IPS DF 6.9 (cell line): ENCODE data around the gene UPK3B.
"Not testable (repeated sequence)": the region's sequence is repeated elsewhere in the genome, so short reads cannot be mapped to it uniquely, and the experiment has no call there.

Experiments used
- DNase-seq: peaks from one replicate; pipeline ENCODE4 v3.0.0-alpha.2; 2013; ENCODE audit warnings: low read depth, low spot score
- H3K27ac ChIP-seq: one replicate; pipeline ENCODE4 v1.5.1; 2013; ENCODE audit warnings: low read length, control low read depth
- H3K27me3 ChIP-seq: 2 replicates; pipeline ENCODE4 v1.6.1; 2013; ENCODE audit warnings: mild to moderate bottlenecking, low read length; ENCODE audit not compliant: control insufficient read depth, insufficient read depth
- H3K36me3 ChIP-seq: 2 replicates; pipeline ENCODE4 v1.6.1; 2013; ENCODE audit warnings: low read length; ENCODE audit not compliant: control insufficient read depth, insufficient read depth
- H3K4me1 ChIP-seq: 2 replicates; pipeline ENCODE4 v1.6.1; 2013; ENCODE audit warnings: low read length; ENCODE audit not compliant: control insufficient read depth, insufficient read depth
- H3K4me3 ChIP-seq: 2 replicates; pipeline ENCODE4 v1.5.1; 2013; ENCODE audit warnings: mild to moderate bottlenecking, low read length
- H3K9me3 ChIP-seq: 2 replicates; pipeline ENCODE4 v1.6.1; 2013; ENCODE audit warnings: low read length, inconsistent platforms; ENCODE audit not compliant: control insufficient read depth, insufficient read depth
- WGBS: extraction: QIAGEN DNeasy Blood & Tissue Kit; methylation state at CpG from one replicate; pipeline ENCODE4 v1.1.7; 2013; ENCODE audit warnings: mixed read lengths, missing lambda C conversion rate; ENCODE audit not compliant: insufficient read length, insufficient coverage; 5-methylcytosine and 5-hydroxymethylcytosine counted together

The UPK3B gene

DNA sequence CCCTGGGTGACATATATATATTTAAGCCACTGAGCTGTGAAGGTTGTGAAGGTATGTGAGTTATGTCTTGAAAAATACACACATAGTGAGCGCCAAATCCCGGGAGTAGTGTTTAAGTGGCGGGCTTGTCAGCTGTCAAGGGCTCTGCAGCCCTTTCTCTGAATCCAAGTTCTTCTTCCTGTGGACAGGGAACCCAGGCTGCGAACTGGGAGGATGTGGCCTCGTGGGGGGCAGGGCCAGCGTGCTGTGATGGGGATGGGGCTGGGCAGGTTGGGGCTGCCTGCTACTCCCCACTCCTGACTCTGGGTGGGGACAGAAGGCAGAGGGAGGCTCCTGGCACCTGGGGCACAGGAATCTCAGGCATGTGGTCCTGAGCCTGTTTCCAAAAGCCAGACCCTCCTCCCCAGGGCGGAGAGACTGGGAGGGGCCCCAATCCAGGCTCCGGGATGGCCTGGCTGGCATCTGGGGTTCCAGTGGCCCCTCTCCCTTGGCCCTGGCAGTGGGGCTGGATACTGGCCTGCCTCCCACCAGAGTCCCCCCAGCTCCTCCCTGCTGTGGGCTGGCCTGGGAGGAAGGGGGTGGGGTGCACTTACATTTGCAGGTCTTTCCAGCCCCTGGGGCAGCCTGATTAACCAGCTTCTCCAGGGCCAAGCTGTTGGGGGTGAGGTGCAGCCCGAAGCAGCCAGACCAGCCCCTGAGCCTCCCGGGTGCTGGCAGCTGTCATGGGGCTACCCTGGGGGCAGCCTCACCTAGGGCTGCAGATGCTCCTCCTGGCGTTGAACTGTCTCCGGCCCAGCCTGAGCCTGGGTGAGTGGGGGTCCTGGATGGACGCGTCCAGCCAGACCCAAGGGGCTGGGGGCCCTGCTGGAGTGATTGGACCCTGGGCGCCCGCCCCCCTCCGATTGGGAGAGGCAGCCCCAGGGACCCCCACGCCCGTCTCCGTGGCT lies at the start of gene UPK3B:
TSS of gene UPK3B (plus strand) at position 622 of the 947 bp plus-strand sequence. CDS start at position 723, 101 bp downstream.
- peaks cover 4% of the 10 kb centered on the region; the same call in 1 of the 2 replicates for H3K36me3 ChIP-seq
- no peaks in the 10 kb centered on the region for H3K27me3 ChIP-seq
- peaks cover 2% of the 10 kb centered on the region; the same call in 1 of the 2 replicates for H3K4me1 ChIP-seq
- H3K27ac ChIP-seq: no peak within 1 kb of the TSS
- H3K9me3 ChIP-seq: no peaks in the 10 kb centered on the region
- no CpG with 5 or more reads among the region's 20 CpGs for WGBS
- no peak within 1 kb of the TSS for H3K4me3 ChIP-seq
- DNase-seq: peak; percentile 39

- not testable (repeated sequence) for H3K27me3 ChIP-seq, DNase-seq, H3K4me1 ChIP-seq, H3K4me3 ChIP-seq, H3K36me3 ChIP-seq, H3K9me3 ChIP-seq, H3K27ac ChIP-seq
- no CpG with 5 or more reads among the region's 20 CpGs for WGBS
These were observed 49.6 kb upstream of the UPK3B start for GRCh38 chr7:76460767-76461166.

- not testable (repeated sequence) for H3K27me3 ChIP-seq, DNase-seq, H3K36me3 ChIP-seq, H3K4me1 ChIP-seq, H3K9me3 ChIP-seq, H3K27ac ChIP-seq
- peak within 1 kb of the TSS; percentile 65; the same call in 1 of the 2 replicates for H3K4me3 ChIP-seq
- WGBS: no CpG with 5 or more reads among the region's 54 CpGs
These were observed 48.8 kb upstream of the UPK3B start, which contains the start of gene DTX2 for GRCh38 chr7:76461464-76462101. TSS of gene DTX2 (plus strand) at chr7:76461709. CDS start at chr7:76480510, 18,801 bp downstream.

DNA sequence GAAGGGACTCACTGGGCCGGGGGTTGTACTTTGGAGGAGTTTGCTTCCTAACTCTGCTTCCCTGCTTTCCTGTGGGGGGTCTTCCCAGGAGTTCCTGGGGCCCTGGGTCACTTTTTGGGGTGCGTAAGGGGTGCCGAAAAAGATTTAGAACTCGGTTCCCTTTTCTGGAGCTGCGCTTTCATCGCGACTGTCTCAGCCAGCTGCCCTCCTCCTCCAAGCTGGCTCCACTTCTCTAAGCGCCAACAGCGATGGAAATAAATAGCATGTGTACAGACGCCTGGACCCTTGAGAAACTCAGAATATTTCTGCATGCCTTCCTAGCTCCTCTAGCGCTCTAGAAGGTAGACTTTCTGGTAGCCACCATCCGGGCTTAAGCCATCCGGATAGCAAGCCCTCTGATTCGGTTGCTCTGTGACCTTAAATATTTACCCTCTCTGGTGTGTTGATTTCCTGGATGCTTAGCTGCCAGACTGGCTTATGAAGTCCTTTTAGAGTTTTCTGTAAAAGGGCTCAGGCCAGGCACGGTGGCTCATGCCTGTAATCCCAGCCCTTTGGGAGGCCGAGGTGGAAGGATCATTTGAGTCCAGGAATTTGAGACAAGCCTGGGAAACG lies 48.0 kb upstream of the UPK3B start:
- H3K36me3 ChIP-seq, H3K4me1 ChIP-seq, H3K4me3 ChIP-seq, H3K27ac ChIP-seq, DNase-seq, H3K9me3 ChIP-seq, H3K27me3 ChIP-seq: not testable (repeated sequence)
- WGBS: no CpG with 5 or more reads among the region's 17 CpGs

DNA sequence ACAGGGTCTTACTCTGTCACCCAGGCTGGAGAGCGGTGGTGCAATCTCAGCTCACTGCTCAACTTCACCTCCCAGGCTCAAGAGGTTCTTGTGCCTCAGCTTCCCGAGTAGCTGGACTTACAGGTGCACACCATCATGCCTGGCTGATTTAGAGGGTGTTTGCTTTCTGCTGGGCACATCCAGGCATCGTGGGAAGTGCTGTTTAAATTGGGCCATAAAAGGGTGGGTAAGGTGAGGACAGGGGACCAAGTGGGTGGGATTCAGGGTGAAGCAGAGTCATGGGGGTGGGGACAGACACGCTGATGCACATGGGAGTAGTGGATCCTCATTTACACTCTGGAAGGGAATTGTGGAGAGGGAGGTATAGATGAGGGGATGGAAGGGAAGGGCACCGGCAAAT lies 45.4 kb upstream of the UPK3B start:
- not testable (repeated sequence) for H3K36me3 ChIP-seq, H3K4me1 ChIP-seq, H3K9me3 ChIP-seq, DNase-seq, H3K4me3 ChIP-seq, H3K27ac ChIP-seq, H3K27me3 ChIP-seq
- WGBS: no CpG with 5 or more reads among the region's 5 CpGs

GRCh38 chr7:76465950-76466349 lies 44.4 kb upstream of the UPK3B start:
- not testable (repeated sequence) for DNase-seq, H3K27ac ChIP-seq, H3K9me3 ChIP-seq, H3K36me3 ChIP-seq, H3K27me3 ChIP-seq, H3K4me3 ChIP-seq, H3K4me1 ChIP-seq
- no CpG with 5 or more reads among the region's 8 CpGs for WGBS

DNA sequence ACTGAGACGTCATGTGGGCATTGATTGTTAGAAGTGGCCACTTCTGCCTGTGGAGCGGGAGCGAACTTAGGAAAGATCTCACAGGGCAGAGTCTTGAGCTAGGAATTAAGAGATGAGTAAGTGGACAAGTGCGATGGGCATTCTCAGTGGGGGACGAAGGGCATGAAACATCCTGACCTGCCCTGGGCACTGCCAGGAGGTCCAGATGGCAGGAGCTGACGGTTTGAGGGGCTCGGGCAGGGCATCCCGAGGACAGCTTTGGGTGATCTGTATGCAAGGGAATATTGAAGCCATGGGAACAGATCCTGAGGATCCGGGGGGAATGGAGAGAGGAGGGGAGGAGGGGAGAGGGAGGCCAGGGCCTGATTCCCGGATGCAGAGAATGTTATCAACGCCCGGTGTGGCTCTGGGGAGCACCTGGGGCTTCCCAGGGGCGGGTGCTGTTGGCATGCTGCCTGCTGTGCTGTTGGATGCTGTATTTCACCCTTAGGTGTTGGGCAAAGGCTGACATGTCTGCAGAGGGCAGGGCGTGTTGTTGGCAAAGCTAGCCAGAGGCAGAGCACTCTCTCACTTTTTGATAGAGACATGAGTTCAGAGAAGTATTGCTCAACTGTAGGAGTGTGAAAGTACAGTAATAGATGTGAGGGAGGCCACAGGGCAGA lies 42.5 kb upstream of the UPK3B start:
- H3K4me3 ChIP-seq, H3K36me3 ChIP-seq, H3K27ac ChIP-seq, H3K9me3 ChIP-seq, DNase-seq, H3K4me1 ChIP-seq, H3K27me3 ChIP-seq: not testable (repeated sequence)
- WGBS: no CpG with 5 or more reads among the region's 14 CpGs

GRCh38 chr7:76471556-76472221 lies 38.7 kb upstream of the UPK3B start:
- not testable (repeated sequence) for H3K4me3 ChIP-seq, H3K27me3 ChIP-seq, H3K4me1 ChIP-seq, DNase-seq, H3K36me3 ChIP-seq, H3K9me3 ChIP-seq, H3K27ac ChIP-seq
- WGBS: no CpG with 5 or more reads among the region's 10 CpGs

GRCh38 chr7:76473097-76473496 lies 37.3 kb upstream of the UPK3B start:
- not testable (repeated sequence) for H3K4me3 ChIP-seq, H3K9me3 ChIP-seq, H3K4me1 ChIP-seq, H3K36me3 ChIP-seq, H3K27me3 ChIP-seq, DNase-seq, H3K27ac ChIP-seq
- WGBS: no CpG with 5 or more reads among the region's 6 CpGs

DNA sequence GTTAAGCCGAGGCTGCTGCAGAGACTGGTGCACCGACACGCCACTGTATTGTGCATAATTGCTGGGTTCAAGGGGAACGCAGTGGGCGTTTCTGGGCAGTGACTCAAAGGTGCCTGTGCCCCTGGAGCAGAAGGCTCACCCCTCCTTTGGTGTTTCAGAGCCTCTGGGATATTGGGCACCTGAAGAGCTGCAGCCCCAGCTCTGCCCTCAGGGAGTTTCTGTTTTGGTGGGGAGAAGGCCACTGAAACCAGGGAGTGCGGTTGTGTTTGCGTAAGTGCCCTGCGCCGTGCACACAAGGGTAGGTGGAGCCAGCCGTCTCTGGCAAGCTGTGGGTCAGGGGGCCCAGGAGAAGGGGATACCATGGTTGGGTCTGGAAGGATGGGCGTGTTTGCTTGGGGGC lies 34.1 kb upstream of the UPK3B start:
- not testable (repeated sequence) for H3K27me3 ChIP-seq, H3K9me3 ChIP-seq, H3K36me3 ChIP-seq, H3K4me3 ChIP-seq, DNase-seq, H3K4me1 ChIP-seq, H3K27ac ChIP-seq
- no CpG with 5 or more reads among the region's 11 CpGs for WGBS
